Fibroblast of pulmonary artery (primary cell): Measurements from ENCODE around the gene ZNF491.
"Not testable (repeated sequence)": the region's sequence is repeated elsewhere in the genome, so short reads cannot be mapped to it uniquely, and the experiment has no call there.

Source experiments
- DNase-seq: peaks from one replicate; pipeline ENCODE4 v3.0.0-alpha.2; 2010; ENCODE audit warnings: low read depth
- H3K4me3 ChIP-seq: replicated peaks from 2 replicates; pipeline ENCODE4 v1.5.1; 2011; ENCODE audit warnings: low read depth, mild to moderate bottlenecking, control low read depth, low read length, moderate library complexity
- CTCF ChIP-seq: IDR thresholded peaks from 2 replicates; pipeline ENCODE4 v1.5.1; 2011; ENCODE audit warnings: mild to moderate bottlenecking, control low read depth, low read length, inconsistent platforms; ENCODE audit errors: missing control alignments

ZNF491 gene

GRCh38 chr19:11832253-11832912, 34.1 kb downstream of the ZNF491 start:
- TF ChIP-seq CTCF = no peak
- no peak overlapping the region for H3K4me3 ChIP-seq
- DNase-seq = no peak

DNA sequence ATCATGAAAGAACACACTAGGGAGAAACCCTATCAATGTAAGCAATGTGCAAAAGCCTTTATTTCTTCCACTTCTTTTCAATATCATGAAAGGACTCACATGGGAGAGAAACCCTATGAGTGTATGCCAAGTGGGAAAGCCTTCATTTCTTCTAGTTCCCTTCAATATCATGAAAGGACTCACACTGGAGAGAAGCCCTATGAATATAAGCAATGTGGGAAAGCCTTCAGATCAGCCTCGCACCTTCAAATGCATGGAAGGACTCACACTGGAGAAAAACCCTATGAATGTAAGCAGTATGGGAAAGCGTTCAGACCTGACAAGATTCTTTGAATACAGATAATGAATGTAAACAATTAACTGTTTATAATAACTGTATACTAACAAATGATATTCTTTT, 35.2 kb downstream of the ZNF491 start:
- no peak for TF ChIP-seq CTCF
- DNase-seq = no peak
- no peak overlapping the region for H3K4me3 ChIP-seq

- not testable (repeated sequence) for DNase-seq, H3K4me3 ChIP-seq
These were observed 37.3 kb downstream of the ZNF491 start for GRCh38 chr19:11835626-11836066.

GRCh38 chr19:11843722-11844121, 45.4 kb downstream of the ZNF491 start:
- TF ChIP-seq CTCF = no peak
- H3K4me3 ChIP-seq = no peak overlapping the region
- no peak for DNase-seq

DNA sequence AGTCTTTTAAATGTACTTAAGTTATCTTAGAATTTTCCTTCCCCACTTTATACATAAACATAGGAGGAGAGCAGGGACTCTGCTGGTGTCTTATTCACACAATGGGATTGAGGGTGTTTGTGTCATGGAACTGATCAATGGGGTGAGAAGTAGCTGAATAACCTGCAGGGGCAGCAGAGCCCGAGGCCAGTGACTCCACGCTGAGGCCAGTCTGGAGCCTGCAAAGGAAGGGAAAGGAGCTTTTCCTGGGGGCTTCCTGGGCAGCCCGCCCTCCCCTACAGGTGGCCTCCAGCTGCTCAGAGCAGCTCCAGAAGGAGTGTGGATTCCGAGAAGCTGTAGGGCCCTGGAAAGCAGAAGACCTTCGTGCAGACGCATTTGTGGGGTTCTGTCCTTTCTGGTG, 49.3 kb downstream of the ZNF491 start:
- not testable (repeated sequence) for DNase-seq, H3K4me3 ChIP-seq

GRCh38 chr19:11848200-11848593, 49.9 kb downstream of the ZNF491 start:
- H3K4me3 ChIP-seq = peak overlapping the region; percentile 61
- DNase-seq = no peak
- no peak for TF ChIP-seq CTCF

GRCh38 chr19:11848594-11849469, 50.5 kb downstream of the ZNF491 start, which contains the start of gene ZNF439:
TSS of gene ZNF439 (plus strand) at chr19:11848726. CDS start at chr19:11848868, 142 bp downstream.
- H3K4me3 ChIP-seq = peak within 1 kb of the TSS; percentile 61
- TF ChIP-seq CTCF = no peak
- peak; percentile 63 for DNase-seq

GRCh38 chr19:11850289-11850688, 52.0 kb downstream of the ZNF491 start:
- not testable (repeated sequence) for DNase-seq, H3K4me3 ChIP-seq
